HCT116 (cell line): ENCODE data around the gene THSD7B.

Source experiments
- CEBPB ChIP-seq: IDR thresholded peaks from 2 replicates; pipeline ENCODE4 v1.6.1; 2012; ENCODE audit warnings: low read depth
- ELF1 ChIP-seq: IDR thresholded peaks from 2 replicates; pipeline ENCODE4 v1.6.1; 2012; ENCODE audit warnings: low read depth, borderline replicate concordance
- EZH2 ChIP-seq: fragments of 200-600 bp; sonication (generic); IDR thresholded peaks from 2 replicates; pipeline ENCODE4 v1.6.1; 2017; ENCODE audit warnings: antibody characterized with exemption, mixed run types
- EZH2phosphoT487 ChIP-seq: fragments of 200-600 bp; IDR thresholded peaks from 2 replicates; pipeline ENCODE4 v1.6.1; 2018; ENCODE audit warnings: antibody characterized with exemption, borderline replicate concordance
- POLR2A ChIP-seq: IDR thresholded peaks from 2 replicates; pipeline ENCODE4 v1.7.0; 2011; ENCODE audit warnings: borderline replicate concordance; ENCODE audit not compliant: insufficient read depth, insufficient read length; ENCODE audit errors: extremely low read depth
- POLR2AphosphoS5 ChIP-seq: IDR thresholded peaks from 2 replicates; pipeline ENCODE4 v1.6.1; 2011; ENCODE audit warnings: mild to moderate bottlenecking, low read depth, low read length, moderate library complexity
- RAD21 ChIP-seq: IDR thresholded peaks from 2 replicates; pipeline ENCODE4 v1.6.1; 2012; ENCODE audit warnings: low read depth, mild to moderate bottlenecking
- TF ChIP-seq, protein P1 (sequence below), 3 experiments: fragments of 200-600 bp in 1 of 3; sonication (generic) in 1 of 3; IDR thresholded peaks in 2 of 3; conservative IDR thresholded peaks in 1 of 3; 2 replicates each; pipeline ENCODE4 v1.5.1; 2012 to 2017; ENCODE audit warnings: low read depth in 2 of 3, low read length in 2 of 3, antibody characterized with exemption in 1 of 3, borderline replicate concordance in 1 of 3, control low read depth in 1 of 3, mild to moderate bottlenecking in 1 of 3, mixed read lengths in 1 of 3, mixed run types in 1 of 3, moderate library complexity in 1 of 3; ENCODE audit not compliant: insufficient read depth in 1 of 3
- TF ChIP-seq, protein P2 (sequence below): IDR thresholded peaks from 2 replicates; pipeline ENCODE4 v1.6.1; 2011; ENCODE audit warnings: mild to moderate bottlenecking, low read length, moderate library complexity; ENCODE audit not compliant: insufficient replicate concordance; ENCODE audit errors: extremely low read depth

DNA sequence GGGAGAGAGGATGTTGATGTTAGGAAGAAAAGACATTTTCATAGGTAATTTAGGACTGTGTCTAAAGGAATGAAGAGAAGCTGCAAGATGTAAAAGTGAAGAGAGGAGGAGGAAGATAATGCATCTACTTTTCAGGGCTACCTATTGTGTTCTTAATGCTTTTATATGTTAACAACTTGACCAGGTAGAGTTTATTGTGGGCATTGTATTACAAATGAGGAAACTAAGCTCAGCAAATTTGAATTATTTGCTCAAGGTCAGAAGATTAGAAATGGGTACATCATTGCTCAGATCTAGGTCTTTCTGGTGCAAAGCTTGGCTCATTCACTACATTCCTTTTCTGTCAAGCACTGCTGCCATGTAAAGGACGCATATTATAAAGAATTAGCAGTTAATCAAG lies 441.7 kb downstream of the THSD7B start:
- TF ChIP-seq POLR2AphosphoS5 = no peak
- TF ChIP-seq ELF1 = no peak
- TF ChIP-seq, protein P1, sequence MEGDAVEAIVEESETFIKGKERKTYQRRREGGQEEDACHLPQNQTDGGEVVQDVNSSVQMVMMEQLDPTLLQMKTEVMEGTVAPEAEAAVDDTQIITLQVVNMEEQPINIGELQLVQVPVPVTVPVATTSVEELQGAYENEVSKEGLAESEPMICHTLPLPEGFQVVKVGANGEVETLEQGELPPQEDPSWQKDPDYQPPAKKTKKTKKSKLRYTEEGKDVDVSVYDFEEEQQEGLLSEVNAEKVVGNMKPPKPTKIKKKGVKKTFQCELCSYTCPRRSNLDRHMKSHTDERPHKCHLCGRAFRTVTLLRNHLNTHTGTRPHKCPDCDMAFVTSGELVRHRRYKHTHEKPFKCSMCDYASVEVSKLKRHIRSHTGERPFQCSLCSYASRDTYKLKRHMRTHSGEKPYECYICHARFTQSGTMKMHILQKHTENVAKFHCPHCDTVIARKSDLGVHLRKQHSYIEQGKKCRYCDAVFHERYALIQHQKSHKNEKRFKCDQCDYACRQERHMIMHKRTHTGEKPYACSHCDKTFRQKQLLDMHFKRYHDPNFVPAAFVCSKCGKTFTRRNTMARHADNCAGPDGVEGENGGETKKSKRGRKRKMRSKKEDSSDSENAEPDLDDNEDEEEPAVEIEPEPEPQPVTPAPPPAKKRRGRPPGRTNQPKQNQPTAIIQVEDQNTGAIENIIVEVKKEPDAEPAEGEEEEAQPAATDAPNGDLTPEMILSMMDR (IDR thresholded peaks at IDR 0.05 in 2 of 3, conservative IDR thresholded peaks at IDR 0.05 in 1 of 3; ENCODE audit: borderline replicate concordance in 1 of 3, insufficient read depth in 1 of 3, low read depth in 2 of 3, low read length in 2 of 3) = no peak
- TF ChIP-seq EZH2 = no peak
- no peak for TF ChIP-seq POLR2A
- no peak for TF ChIP-seq CEBPB
- no peak for TF ChIP-seq RAD21
- TF ChIP-seq, protein P2, sequence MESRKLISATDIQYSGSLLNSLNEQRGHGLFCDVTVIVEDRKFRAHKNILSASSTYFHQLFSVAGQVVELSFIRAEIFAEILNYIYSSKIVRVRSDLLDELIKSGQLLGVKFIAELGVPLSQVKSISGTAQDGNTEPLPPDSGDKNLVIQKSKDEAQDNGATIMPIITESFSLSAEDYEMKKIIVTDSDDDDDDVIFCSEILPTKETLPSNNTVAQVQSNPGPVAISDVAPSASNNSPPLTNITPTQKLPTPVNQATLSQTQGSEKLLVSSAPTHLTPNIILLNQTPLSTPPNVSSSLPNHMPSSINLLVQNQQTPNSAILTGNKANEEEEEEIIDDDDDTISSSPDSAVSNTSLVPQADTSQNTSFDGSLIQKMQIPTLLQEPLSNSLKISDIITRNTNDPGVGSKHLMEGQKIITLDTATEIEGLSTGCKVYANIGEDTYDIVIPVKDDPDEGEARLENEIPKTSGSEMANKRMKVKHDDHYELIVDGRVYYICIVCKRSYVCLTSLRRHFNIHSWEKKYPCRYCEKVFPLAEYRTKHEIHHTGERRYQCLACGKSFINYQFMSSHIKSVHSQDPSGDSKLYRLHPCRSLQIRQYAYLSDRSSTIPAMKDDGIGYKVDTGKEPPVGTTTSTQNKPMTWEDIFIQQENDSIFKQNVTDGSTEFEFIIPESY = no peak
- no peak for TF ChIP-seq EZH2phosphoT487
